Osteoblast (primary cell): Measurements from ENCODE around the gene CDH15. TPM values are rescaled to one million over a fixed set of nuclear protein-coding genes. Genes with fewer than 3 reads are reported as not detected.

Source experiments
- DNase-seq: peaks from one replicate; pipeline ENCODE4 v3.0.0; 2011; ENCODE audit warnings: low spot score, mixed read lengths; ENCODE audit not compliant: insufficient read length; ENCODE audit errors: missing footprints
- H2AFZ ChIP-seq: 2 replicates; pipeline ENCODE4 v1.6.0; 2011; ENCODE audit warnings: mild to moderate bottlenecking, low read length
- H3K27ac ChIP-seq: 2 replicates; pipeline ENCODE4 v1.5.1; 2011; ENCODE audit warnings: mild to moderate bottlenecking, low read depth, low read length, moderate library complexity
- H3K27me3 ChIP-seq: 2 replicates; pipeline ENCODE4 v1.6.0; 2012; ENCODE audit warnings: mild to moderate bottlenecking, control low read depth, inconsistent platforms, low read length, moderate library complexity; ENCODE audit not compliant: insufficient read depth
- H3K36me3 ChIP-seq: 2 replicates; pipeline ENCODE4 v1.5.1; 2011; ENCODE audit warnings: mild to moderate bottlenecking, low read length, control low read depth, moderate library complexity; ENCODE audit not compliant: insufficient read depth
- H3K4me1 ChIP-seq: 2 replicates; pipeline ENCODE4 v1.5.1; 2011; ENCODE audit warnings: mild to moderate bottlenecking, low read length, control low read depth, moderate library complexity; ENCODE audit not compliant: insufficient read depth
- H3K4me2 ChIP-seq: 2 replicates; pipeline ENCODE4 v1.6.0; 2011; ENCODE audit warnings: mild to moderate bottlenecking, low read length; ENCODE audit not compliant: insufficient read depth
- H3K4me3 ChIP-seq: fragments of 200-600 bp; sonication (generic); 3 replicates; pipeline ENCODE4 v1.5.1; 2012; ENCODE audit warnings: mild to moderate bottlenecking, low read length, inconsistent platforms; ENCODE audit not compliant: insufficient read depth
- H3K79me2 ChIP-seq: 2 replicates; pipeline ENCODE4 v1.6.0; 2012; ENCODE audit warnings: mild to moderate bottlenecking, low read length, control low read depth, inconsistent platforms; ENCODE audit not compliant: insufficient read depth
- H3K9me3 ChIP-seq: 2 replicates; pipeline ENCODE4 v1.5.1; 2011; ENCODE audit warnings: low read depth, low read length, control low read depth
- H4K20me1 ChIP-seq: 2 replicates; pipeline ENCODE4 v1.6.0; 2012; ENCODE audit warnings: mild to moderate bottlenecking, low read length, control low read depth; ENCODE audit not compliant: insufficient read depth
- CTCF ChIP-seq: IDR thresholded peaks from 2 replicates; pipeline ENCODE4 v1.5.1; 2011; ENCODE audit warnings: mild to moderate bottlenecking, low read depth, low read length, moderate library complexity; ENCODE audit errors: extremely low read depth
- total RNA-seq: library from RNA; depleted of rRNA; stranded (reverse); fragments of >200 nt; gene quantifications from 2 replicates; pipeline ENCODE4 v1.2.3, GENCODE V29; 2012

The CDH15 gene
- total RNA-seq, 1 donor, result 2.2 TPM

- peak overlapping the region; percentile 97 for H3K4me3 ChIP-seq
- peaks cover 18% of the 10 kb centered on the region for H3K4me1 ChIP-seq
- TF ChIP-seq CTCF, result peak; percentile 81
- H3K36me3 ChIP-seq, result peaks cover 11% of the 10 kb centered on the region
- H2AFZ ChIP-seq, result peak overlapping the region; percentile 91
- peak overlapping the region; percentile 99 for H3K4me2 ChIP-seq
- H3K79me2 ChIP-seq, result peaks cover 35% of the 10 kb centered on the region
- H4K20me1 ChIP-seq, result peaks cover 13% of the 10 kb centered on the region
- no peaks in the 10 kb centered on the region for H3K27me3 ChIP-seq
- peak overlapping the region; percentile 88 for H3K27ac ChIP-seq
- peak; percentile 92 for DNase-seq
- H3K9me3 ChIP-seq, result no peaks in the 10 kb centered on the region
These were observed 45.0 kb downstream of the CDH15 start for GRCh38 chr16:89216315-89217137.

GRCh38 chr16:89217138-89217387 lies 45.5 kb downstream of the CDH15 start:
- no peak for TF ChIP-seq CTCF
- Histone ChIP-seq H3K27me3 (no peaks in the 10 kb centered on the region), H3K9me3 (no peaks in the 10 kb centered on the region), H3K27ac (peak overlapping the region; percentile 88), H3K4me1 (peaks cover 18% of the 10 kb centered on the region), H3K36me3 (peaks cover 16% of the 10 kb centered on the region), H3K4me3 (peak overlapping the region; percentile 97), H3K79me2 (peaks cover 36% of the 10 kb centered on the region), H2AFZ (peak overlapping the region; percentile 91), H3K4me2 (peak overlapping the region; percentile 99), H4K20me1 (peaks cover 13% of the 10 kb centered on the region)
- no peak for DNase-seq

- H3K36me3 ChIP-seq, result peaks cover 19% of the 10 kb centered on the region
- TF ChIP-seq CTCF, result no peak
- H3K27me3 ChIP-seq, result no peaks in the 10 kb centered on the region
- H3K79me2 ChIP-seq, result peaks cover 36% of the 10 kb centered on the region
- H4K20me1 ChIP-seq, result peaks cover 13% of the 10 kb centered on the region
- H3K9me3 ChIP-seq, result no peaks in the 10 kb centered on the region
- peak within 1 kb of the TSS; percentile 97 for H3K4me3 ChIP-seq
- DNase-seq, result peak; percentile 99
- H3K4me1 ChIP-seq, result peaks cover 18% of the 10 kb centered on the region
- H2AFZ ChIP-seq, result peak within 1 kb of the TSS; percentile 91
- peak within 1 kb of the TSS; percentile 99 for H3K4me2 ChIP-seq
- H3K27ac ChIP-seq, result peak within 1 kb of the TSS; percentile 88
These were observed 46.0 kb downstream of the CDH15 start, which contains the start of gene ZNF778 for GRCh38 chr16:89217388-89218191. TSS of gene ZNF778 (plus strand) at chr16:89217703. CDS start at chr16:89221128, 3,425 bp downstream.

- peaks cover 39% of the 10 kb centered on the region for H3K79me2 ChIP-seq
- peaks cover 36% of the 10 kb centered on the region for H3K36me3 ChIP-seq
- H4K20me1 ChIP-seq, result peaks cover 13% of the 10 kb centered on the region
- no peaks in the 10 kb centered on the region for H3K27me3 ChIP-seq
- H3K4me2 ChIP-seq, result no peak overlapping the region
- no peak overlapping the region for H3K4me3 ChIP-seq
- no peaks in the 10 kb centered on the region for H3K9me3 ChIP-seq
- DNase-seq, result no peak
- H2AFZ ChIP-seq, result no peak overlapping the region
- TF ChIP-seq CTCF, result no peak
- H3K27ac ChIP-seq, result no peak overlapping the region
- peaks cover 18% of the 10 kb centered on the region for H3K4me1 ChIP-seq
These were observed 47.8 kb downstream of the CDH15 start for GRCh38 chr16:89219365-89219764.
